ENCODE data around the gene EP400. TPM values are rescaled to one million over a fixed set of nuclear protein-coding genes. Genes with fewer than 3 reads are reported as not detected.

Gene EP400
- total and polyA plus RNA-seq, 2 experiments from 2014 or later: 10.3 to 12.3 TPM

DNA sequence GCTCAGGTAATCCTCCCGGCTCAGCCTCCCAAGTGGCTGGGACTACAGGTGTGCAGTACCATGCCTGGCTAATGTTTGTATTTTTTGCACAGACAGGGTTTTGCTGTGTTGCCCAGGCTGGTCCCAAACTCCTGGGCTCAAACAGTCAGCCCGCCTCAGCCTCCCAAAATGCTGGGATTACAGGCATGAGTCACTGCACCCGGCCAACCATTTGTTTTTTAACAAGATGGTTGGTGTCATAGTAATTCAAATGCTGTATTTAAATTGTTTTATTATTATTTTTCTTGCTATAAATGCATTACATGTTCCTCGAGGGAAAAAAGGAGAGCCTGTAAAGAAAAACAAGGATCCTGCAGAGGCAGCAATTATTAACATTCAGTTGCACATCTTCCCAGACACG is 83.9 kb downstream of the EP400 start:
- TF ChIP-seq EZH2 (IDR thresholded peaks at IDR 0.05; ENCODE audit: borderline replicate concordance) (no peak), EZH2phosphoT487 (IDR thresholded peaks at IDR 0.05; ENCODE audit: low read depth, severe bottlenecking, unreplicated experiment) (no peak)
- TF ChIP-seq, protein P1, sequence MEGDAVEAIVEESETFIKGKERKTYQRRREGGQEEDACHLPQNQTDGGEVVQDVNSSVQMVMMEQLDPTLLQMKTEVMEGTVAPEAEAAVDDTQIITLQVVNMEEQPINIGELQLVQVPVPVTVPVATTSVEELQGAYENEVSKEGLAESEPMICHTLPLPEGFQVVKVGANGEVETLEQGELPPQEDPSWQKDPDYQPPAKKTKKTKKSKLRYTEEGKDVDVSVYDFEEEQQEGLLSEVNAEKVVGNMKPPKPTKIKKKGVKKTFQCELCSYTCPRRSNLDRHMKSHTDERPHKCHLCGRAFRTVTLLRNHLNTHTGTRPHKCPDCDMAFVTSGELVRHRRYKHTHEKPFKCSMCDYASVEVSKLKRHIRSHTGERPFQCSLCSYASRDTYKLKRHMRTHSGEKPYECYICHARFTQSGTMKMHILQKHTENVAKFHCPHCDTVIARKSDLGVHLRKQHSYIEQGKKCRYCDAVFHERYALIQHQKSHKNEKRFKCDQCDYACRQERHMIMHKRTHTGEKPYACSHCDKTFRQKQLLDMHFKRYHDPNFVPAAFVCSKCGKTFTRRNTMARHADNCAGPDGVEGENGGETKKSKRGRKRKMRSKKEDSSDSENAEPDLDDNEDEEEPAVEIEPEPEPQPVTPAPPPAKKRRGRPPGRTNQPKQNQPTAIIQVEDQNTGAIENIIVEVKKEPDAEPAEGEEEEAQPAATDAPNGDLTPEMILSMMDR (IDR thresholded peaks at IDR 0.05; ENCODE audit: poor library complexity): no peak
- Histone ChIP-seq H3K9me2 (replicated peaks; ENCODE audit: insufficient read depth) (no peaks in the 10 kb centered on the region), H3K27ac (no peak overlapping the region), H3K4me1 (ENCODE audit: insufficient read depth) (no peaks in the 10 kb centered on the region), H3K79me2 (no peaks in the 10 kb centered on the region), H3K9me3 (ENCODE audit: low read depth) (no peaks in the 10 kb centered on the region), H3K4me3 (no peak overlapping the region), H3K36me3 (replicated peaks; ENCODE audit: insufficient read depth, low read depth) (no peaks in the 10 kb centered on the region), H4K20me1 (ENCODE audit: insufficient read depth, poor library complexity, severe bottlenecking) (no peaks in the 10 kb centered on the region), H2AFZ (no peak overlapping the region), H3K4me2 (no peak overlapping the region), H3K27me3 (no peaks in the 10 kb centered on the region)
- no peak for DNase-seq (ENCODE audit: low spot score)
- 96% methylated on average over 5 of the region's 5 CpGs for WGBS (ENCODE audit: low lambda C conversion rate, missing lambda C conversion rate)

GRCh38 chr12:132036063-132036683 is 86.4 kb downstream of the EP400 start:
- no peak overlapping the region for H2AFZ ChIP-seq
- no peaks in the 10 kb centered on the region for H3K27me3 ChIP-seq
- H3K27ac ChIP-seq: no peak overlapping the region
- no peaks in the 10 kb centered on the region for H3K79me2 ChIP-seq
- DNase-seq (ENCODE audit: low spot score): no peak
- TF ChIP-seq, protein P1 (IDR thresholded peaks at IDR 0.05; ENCODE audit: poor library complexity): no peak
- no peak for TF ChIP-seq EZH2 (IDR thresholded peaks at IDR 0.05; ENCODE audit: borderline replicate concordance)
- TF ChIP-seq EZH2phosphoT487 (IDR thresholded peaks at IDR 0.05; ENCODE audit: low read depth, severe bottlenecking, unreplicated experiment): no peak
- H3K4me1 ChIP-seq (ENCODE audit: insufficient read depth): no peaks in the 10 kb centered on the region
- no peaks in the 10 kb centered on the region for H3K9me3 ChIP-seq (ENCODE audit: low read depth)
- WGBS (ENCODE audit: low lambda C conversion rate, missing lambda C conversion rate): 98% methylated on average over 28 of the region's 31 CpGs
- no peaks in the 10 kb centered on the region for H3K36me3 ChIP-seq (replicated peaks; ENCODE audit: insufficient read depth, low read depth)
- H3K4me3 ChIP-seq: no peak overlapping the region
- no peak overlapping the region for H3K4me2 ChIP-seq
- no peaks in the 10 kb centered on the region for H4K20me1 ChIP-seq (ENCODE audit: insufficient read depth, poor library complexity, severe bottlenecking)
- no peaks in the 10 kb centered on the region for H3K9me2 ChIP-seq (replicated peaks; ENCODE audit: insufficient read depth)

DNA sequence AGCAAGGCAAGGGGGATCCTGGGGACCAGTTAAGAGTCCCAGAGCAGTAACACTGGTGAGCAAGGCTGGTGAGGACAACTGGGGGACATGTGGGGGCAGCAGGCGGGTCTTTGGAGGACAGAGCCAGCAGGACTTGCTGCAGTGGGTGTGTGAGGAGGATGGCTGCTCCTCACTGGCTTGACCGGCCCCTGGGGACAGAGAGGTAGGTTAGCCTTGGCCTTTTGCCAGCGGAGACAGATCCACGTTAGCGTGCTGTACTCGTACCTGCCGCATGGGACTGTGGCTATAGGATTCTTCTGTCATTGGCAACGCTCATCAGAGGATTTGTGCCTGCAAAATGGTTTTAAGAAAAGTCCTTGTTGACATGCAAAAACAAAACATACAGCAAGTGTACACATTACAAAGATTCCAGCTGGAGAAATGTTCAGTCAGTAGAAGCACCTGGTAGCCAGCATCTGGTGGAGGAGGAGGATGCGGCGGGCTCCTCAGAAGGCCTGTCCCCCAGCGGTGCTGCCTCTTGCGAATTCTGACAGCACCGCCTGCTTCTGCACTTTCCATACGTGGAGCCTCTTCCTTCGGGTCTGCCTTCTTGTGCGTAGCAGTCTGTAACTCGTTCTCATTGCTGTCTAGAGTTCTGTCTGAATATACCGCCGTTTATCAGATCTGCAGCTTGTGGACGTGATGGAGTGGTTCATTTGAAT is 91.3 kb downstream of the EP400 start:
- H2AFZ ChIP-seq: no peak overlapping the region
- TF ChIP-seq EZH2 (IDR thresholded peaks at IDR 0.05; ENCODE audit: borderline replicate concordance): no peak
- TF ChIP-seq, protein P1 (IDR thresholded peaks at IDR 0.05; ENCODE audit: poor library complexity): no peak
- no peak for TF ChIP-seq EZH2phosphoT487 (IDR thresholded peaks at IDR 0.05; ENCODE audit: low read depth, severe bottlenecking, unreplicated experiment)
- H3K4me1 ChIP-seq (ENCODE audit: insufficient read depth): no peaks in the 10 kb centered on the region

More for the DNA sequence above, 91.3 kb downstream of the EP400 start:
- Histone ChIP-seq H3K79me2 (no peaks in the 10 kb centered on the region), H3K9me2 (replicated peaks; ENCODE audit: insufficient read depth) (no peaks in the 10 kb centered on the region), H3K4me2 (no peak overlapping the region), H4K20me1 (ENCODE audit: insufficient read depth, poor library complexity, severe bottlenecking) (no peaks in the 10 kb centered on the region), H3K4me3 (no peak overlapping the region), H3K27me3 (no peaks in the 10 kb centered on the region), H3K9me3 (ENCODE audit: low read depth) (no peaks in the 10 kb centered on the region), H3K27ac (no peak overlapping the region), H3K36me3 (replicated peaks; ENCODE audit: insufficient read depth, low read depth) (no peaks in the 10 kb centered on the region)
- 95% methylated on average over 20 of the region's 20 CpGs for WGBS (ENCODE audit: low lambda C conversion rate, missing lambda C conversion rate)
- no peak for DNase-seq (ENCODE audit: low spot score)
